Calu3 (cell line): Measurements from ENCODE around the gene VPS13D. TPM values are rescaled to one million over a fixed set of nuclear protein-coding genes. Genes with fewer than 3 reads are reported as not detected.
A peak's percentile ranks its signal among the peaks of the same experiment; 100 is the strongest.

Source experiments
- BruUV-seq: library from RNA; stranded (reverse); fragments of 400-500 nt; replicated peaks from 2 replicates; lab custom pipeline; 2021; lab: Mats Ljungman, UMichigan
- CTCF ChIA-PET: fragments of 300-600 bp; sonication (Branson Sonifier 250); formaldehyde crosslinking; loops from one replicate; lab custom pipeline; 2022; ENCODE audit warnings: antibody characterized with exemption; lab: Charles Lee
- DNase-seq: peaks from one replicate; pipeline ENCODE4 v3.0.0; 2022
- H3K27ac Mint-ChIP-seq: one replicate; pipeline ENCODE4 v1.8.0; 2022; ENCODE audit warnings: mixed read lengths; ENCODE audit not compliant: unreplicated experiment
- H3K27me3 Mint-ChIP-seq: one replicate; pipeline ENCODE4 v1.8.0; 2022; ENCODE audit warnings: mixed read lengths; ENCODE audit not compliant: unreplicated experiment
- H3K36me3 Mint-ChIP-seq: one replicate; pipeline ENCODE4 v1.8.0; 2022; ENCODE audit warnings: mild to moderate bottlenecking, moderate library complexity, mixed read lengths; ENCODE audit not compliant: insufficient read depth, unreplicated experiment
- H3K4me1 Mint-ChIP-seq: one replicate; pipeline ENCODE4 v1.8.0; 2022; ENCODE audit warnings: mild to moderate bottlenecking, low read depth, mixed read lengths; ENCODE audit not compliant: unreplicated experiment
- H3K4me3 Mint-ChIP-seq: one replicate; pipeline ENCODE4 v1.8.0; 2022; ENCODE audit warnings: mild to moderate bottlenecking, low read depth, moderate library complexity, mixed read lengths; ENCODE audit not compliant: unreplicated experiment
- H3K9me3 Mint-ChIP-seq: one replicate; pipeline ENCODE4 v1.8.0; 2022; ENCODE audit warnings: low read depth, mixed read lengths; ENCODE audit not compliant: unreplicated experiment
- CTCF ChIP-seq: fragments of 200-600 bp; IDR thresholded peaks from one replicate; pipeline ENCODE4 v1.8.0; 2022; ENCODE audit warnings: antibody characterized with exemption; ENCODE audit not compliant: unreplicated experiment
- intact Hi-C: fragments of 100-400 bp; cut with micrococcal nuclease; formaldehyde crosslinking; loops from one replicate; pipeline ENCODE4 v1.10.0; 2022; ENCODE audit not compliant: unreplicated experiment
- total RNA-seq: library from RNA; stranded (reverse); gene quantifications from 2 replicates; pipeline ENCODE4 v1.2.3, GENCODE V29; 2022

VPS13D gene
- total RNA-seq, 1 experiment from 2014 or later = 30.6 TPM

- CTCF ChIA-PET = interaction anchor here (0.5 to 1.3 kb wide), 3 partner anchors 105 to 709 kb away, joined by 3 to 4 read pairs (median 4); no protein-coding TSS in a partner anchor
- H3K27me3 Mint-ChIP-seq = no peaks in the 10 kb centered on the region
- peak overlapping the region; percentile 21 for H3K4me3 Mint-ChIP-seq
- no peak for TF ChIP-seq CTCF
- peaks cover 53% of the 10 kb centered on the region for H3K4me1 Mint-ChIP-seq
- intact Hi-C loops = loop anchor here (1.0 to 10.0 kb wide), 3 partner anchors 74 to 238 kb away; partner anchors contain the start of gene DHRS3
- BruUV-seq = no TSS peak
- H3K36me3 Mint-ChIP-seq = peaks cover 15% of the 10 kb centered on the region
- H3K9me3 Mint-ChIP-seq = peaks cover 3% of the 10 kb centered on the region
- DNase-seq = no peak
- peak overlapping the region; percentile 89 for H3K27ac Mint-ChIP-seq
Observed at GRCh38 chr1:12380326-12381249, 150.8 kb downstream of the VPS13D start.

GRCh38 chr1:12383001-12383400 lies 153.2 kb downstream of the VPS13D start:
- BruUV-seq = no TSS peak
- no peaks in the 10 kb centered on the region for H3K27me3 Mint-ChIP-seq
- CTCF ChIA-PET = no interaction called here
- no peak overlapping the region for H3K27ac Mint-ChIP-seq
- DNase-seq = no peak
- H3K9me3 Mint-ChIP-seq = peaks cover 11% of the 10 kb centered on the region
- peaks cover 33% of the 10 kb centered on the region for H3K36me3 Mint-ChIP-seq
- TF ChIP-seq CTCF = no peak
- no peak overlapping the region for H3K4me3 Mint-ChIP-seq
- intact Hi-C loops = loop anchor here (10.0 kb wide), 1 partner anchor 162 kb away; no protein-coding TSS in a partner anchor
- H3K4me1 Mint-ChIP-seq = peaks cover 66% of the 10 kb centered on the region

- TF ChIP-seq CTCF = no peak
- Mint-ChIP-seq H3K27ac (peak overlapping the region; percentile 53), H3K27me3 (no peaks in the 10 kb centered on the region), H3K4me1 (peaks cover 66% of the 10 kb centered on the region), H3K4me3 (peak overlapping the region; percentile 9), H3K9me3 (peaks cover 11% of the 10 kb centered on the region), H3K36me3 (peaks cover 37% of the 10 kb centered on the region)
- CTCF ChIA-PET = no interaction called here
- intact Hi-C loops = loop anchor here (2.0 to 10.0 kb wide), 2 partner anchors 95 to 161 kb away; no protein-coding TSS in a partner anchor
- DNase-seq = no peak
- no TSS peak for BruUV-seq
Observed at GRCh38 chr1:12383786-12384185, 154.0 kb downstream of the VPS13D start.

- peaks cover 66% of the 10 kb centered on the region for H3K4me1 Mint-ChIP-seq
- peak overlapping the region; percentile 87 for H3K27ac Mint-ChIP-seq
- H3K27me3 Mint-ChIP-seq = no peaks in the 10 kb centered on the region
- H3K4me3 Mint-ChIP-seq = no peak overlapping the region
- no peak for DNase-seq
- peaks cover 37% of the 10 kb centered on the region for H3K36me3 Mint-ChIP-seq
- H3K9me3 Mint-ChIP-seq = peaks cover 11% of the 10 kb centered on the region
- CTCF ChIA-PET = no interaction called here
- no TSS peak for BruUV-seq
- no peak for TF ChIP-seq CTCF
- intact Hi-C loops = loop anchor here (2.0 to 10.0 kb wide), 2 partner anchors 94 to 160 kb away; no protein-coding TSS in a partner anchor
Observed at GRCh38 chr1:12384836-12385456, 155.1 kb downstream of the VPS13D start.
